Pancreas (tissue), 10 donors: ENCODE data around the gene MAPK1. TPM values are rescaled to one million over a fixed set of nuclear protein-coding genes. Genes with fewer than 3 reads are reported as not detected.
"Not testable (repeated sequence)": the region's sequence is repeated elsewhere in the genome, so short reads cannot be mapped to it uniquely, and the experiment has no call there.

Experiments
- ATAC-seq, 4 donors: fragments of 200-7000 bp; cut with Tn5 transposase; one replicate each; pipeline versions ENCODE4 v1.8.0 to v1.9.1; 2020; ENCODE audit warnings: mild to moderate bottlenecking in 4 of 4, moderate library complexity in 4 of 4
- DNase-seq, 6 donors: peaks; one replicate each; pipeline ENCODE4 v3.0.0-alpha.2; 2020
- FAIRE-seq: peaks from 2 replicates; lab custom pipeline; 2012; peaks lifted over from hg19 to GRCh38; lab: Jason Lieb, UNC
- H3K27ac ChIP-seq, 4 donors: fragments of 200-600 bp; sonication (generic); 1 replicate in 3 of 4; 2 replicates in 1 of 4; pipeline versions ENCODE4 v1.5.0 to v1.8.0; 2020
- H3K27me3 ChIP-seq, 4 donors: fragments of 200-600 bp; one replicate each; pipeline ENCODE4 v1.8.0; 2021
- H3K36me3 ChIP-seq, 3 donors: fragments of 200-600 bp; sonication (generic) in 1 of 3; one replicate each; pipeline versions ENCODE4 v1.5.0 to v1.8.0; 2020 to 2021
- H3K4me1 ChIP-seq, 3 donors: fragments of 200-600 bp; one replicate each; pipeline ENCODE4 v1.8.0; 2021
- H3K4me3 ChIP-seq, 4 donors: fragments of 200-600 bp; sonication (generic) in 2 of 4; one replicate each; pipeline versions ENCODE4 v1.5.0 to v1.8.0; 2020 to 2021
- H3K9me3 ChIP-seq, 4 donors: fragments of 200-600 bp; one replicate each; pipeline ENCODE4 v1.8.0; 2021
- WGBS, 2 donors: extraction: QIAGEN DNeasy Blood & Tissue Kit; methylation state at CpG; one replicate each; pipeline ENCODE4 v1.1.7; 2013; 5-methylcytosine and 5-hydroxymethylcytosine counted together
- intact Hi-C, 3 donors: fragments of 100-400 bp; cut with DNase I; formaldehyde crosslinking; loops; one replicate each; pipeline versions ENCODE4 v1.11.1 to v1.14.2; 2022
- polyA plus RNA-seq, 2 donors: library from polyadenylated mRNA; stranded (reverse); fragments of 200-250 nt; gene quantifications; one replicate each; pipeline ENCODE4 v1.2.3, GENCODE V29; 2013
- total RNA-seq, 6 donors: library from RNA; stranded (reverse); fragmentation: NEBNext Ultra II Directional in 4 of 6; extraction: Animal tissue kit (Norgen Biotek cat#: 25700) in 4 of 6; gene quantifications; one replicate each; pipeline versions ENCODE4 v1.2.1 to v1.2.4, GENCODE V29; 2021 to 2023
- TF ChIP-seq, protein P1 (sequence below), 4 donors: fragments of 200-600 bp; sonication (generic) in 3 of 4; IDR thresholded peaks; one replicate each; pipeline versions ENCODE4 v1.5.0 to v1.8.0; 2021; ENCODE audit warnings: antibody characterized with exemption in 4 of 4
- donor health status: healthy with polysubstance abuse.
- donor health status: DM: no; HTN: no; CAD: no; lungs with moderate emphysema.
- donor health status: DM: no; HTN: no; CAD: no.
- donor health status: control.
- donor health status: control.
- donor health status: Bipolar disorder and iron deficiency.
- donor health status: DM: yes; HTN: yes; CAD: no.
- donor health status: DM: no; HTN: no; CAD: no.
- donor health status: DM: no; HTN: no; CAD: no.
- donor health status: DM: yes; HTN: yes; CAD: no.

The MAPK1 gene
- total and polyA plus RNA-seq, 8 donors: 7.0 to 85.7 (median 66.4) TPM

- 89 to 94% methylated on average over 2 of the region's 2 CpGs for WGBS, 2 donors
- Histone ChIP-seq H3K9me3 (no peaks in the 10 kb centered on the region), H3K36me3 (no peaks in the 10 kb centered on the region), H3K4me1 (peaks cover 0 to 27% (median 13%) of the 10 kb centered on the region in 3 donors), H3K4me3 (no peak overlapping the region), H3K27me3 (no peaks in the 10 kb centered on the region), H3K27ac (no peak overlapping the region)
- DNase-seq: no peak
- FAIRE-seq: no peak
- intact Hi-C loops: no loop called here
- TF ChIP-seq, protein P1, sequence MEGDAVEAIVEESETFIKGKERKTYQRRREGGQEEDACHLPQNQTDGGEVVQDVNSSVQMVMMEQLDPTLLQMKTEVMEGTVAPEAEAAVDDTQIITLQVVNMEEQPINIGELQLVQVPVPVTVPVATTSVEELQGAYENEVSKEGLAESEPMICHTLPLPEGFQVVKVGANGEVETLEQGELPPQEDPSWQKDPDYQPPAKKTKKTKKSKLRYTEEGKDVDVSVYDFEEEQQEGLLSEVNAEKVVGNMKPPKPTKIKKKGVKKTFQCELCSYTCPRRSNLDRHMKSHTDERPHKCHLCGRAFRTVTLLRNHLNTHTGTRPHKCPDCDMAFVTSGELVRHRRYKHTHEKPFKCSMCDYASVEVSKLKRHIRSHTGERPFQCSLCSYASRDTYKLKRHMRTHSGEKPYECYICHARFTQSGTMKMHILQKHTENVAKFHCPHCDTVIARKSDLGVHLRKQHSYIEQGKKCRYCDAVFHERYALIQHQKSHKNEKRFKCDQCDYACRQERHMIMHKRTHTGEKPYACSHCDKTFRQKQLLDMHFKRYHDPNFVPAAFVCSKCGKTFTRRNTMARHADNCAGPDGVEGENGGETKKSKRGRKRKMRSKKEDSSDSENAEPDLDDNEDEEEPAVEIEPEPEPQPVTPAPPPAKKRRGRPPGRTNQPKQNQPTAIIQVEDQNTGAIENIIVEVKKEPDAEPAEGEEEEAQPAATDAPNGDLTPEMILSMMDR (IDR thresholded peaks at IDR 0.05): no peak
- no peak for ATAC-seq
These were observed 48.2 kb downstream of the MAPK1 start for GRCh38 chr22:21819183-21819770.

DNA sequence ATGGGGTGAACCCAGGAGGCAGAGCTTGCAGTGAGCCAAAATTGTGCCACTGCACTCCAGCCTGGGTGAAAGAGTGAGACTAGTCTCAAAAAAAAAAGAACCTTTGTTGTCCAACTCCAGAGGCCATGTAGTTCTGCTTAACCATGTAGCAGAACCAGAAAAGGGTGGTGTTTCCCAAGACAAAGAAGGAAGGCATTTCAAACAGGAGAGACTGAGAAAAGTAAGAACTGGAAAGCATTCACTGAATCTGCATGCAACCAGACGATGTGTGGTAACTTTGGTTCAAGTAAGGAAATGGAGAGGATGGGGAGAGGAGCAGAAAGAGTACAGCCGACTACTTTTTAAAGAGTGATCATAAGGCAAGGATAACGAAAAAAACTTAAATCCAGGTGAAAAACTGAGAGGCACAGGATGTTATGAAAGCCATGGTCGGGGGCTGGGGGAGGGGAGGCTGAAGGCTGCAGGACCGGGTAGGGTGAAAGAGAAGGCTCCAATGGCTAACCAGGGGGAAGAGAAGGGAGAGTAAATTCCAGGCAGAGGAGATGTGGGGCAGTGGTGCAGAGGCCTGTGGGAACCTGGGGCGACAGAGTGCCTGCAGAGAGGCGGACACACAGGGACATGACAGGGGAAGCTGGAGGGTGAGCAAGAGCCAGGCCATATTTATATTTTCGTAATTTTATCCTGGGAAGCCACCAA, 48.8 kb downstream of the MAPK1 start:
- ATAC-seq (no peak), FAIRE-seq (no peak), DNase-seq (no peak)
- H3K9me3 ChIP-seq: no peaks in the 10 kb centered on the region
- no peak overlapping the region for H3K27ac ChIP-seq
- intact Hi-C loops: no loop called here
- 83 to 91% methylated on average over 8 of the region's 8 CpGs for WGBS, 2 donors
- no peak overlapping the region for H3K4me3 ChIP-seq
- H3K36me3 ChIP-seq: no peaks in the 10 kb centered on the region
- H3K4me1 ChIP-seq: peaks cover 0 to 21% (median 13%) of the 10 kb centered on the region in 3 donors
- no peaks in the 10 kb centered on the region for H3K27me3 ChIP-seq
- TF ChIP-seq, protein P1 (IDR thresholded peaks at IDR 0.05): no peak

DNA sequence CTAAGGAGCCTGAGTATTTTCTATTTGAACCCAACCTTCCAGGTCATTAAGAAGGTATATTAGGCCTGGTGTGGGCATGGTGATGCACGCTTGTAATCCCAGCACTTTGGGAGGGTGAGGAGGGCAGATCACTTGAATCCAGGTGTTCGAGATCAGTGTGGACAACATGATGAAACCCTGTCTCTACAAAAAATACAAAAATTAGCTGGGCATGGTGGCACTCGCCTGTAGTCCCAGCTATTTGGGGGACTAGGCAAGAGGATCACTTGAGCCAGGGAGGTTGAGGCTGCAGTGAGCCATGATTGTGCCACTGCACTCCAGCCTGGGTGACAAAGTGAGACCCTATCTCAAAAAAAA, 50.0 kb downstream of the MAPK1 start:
- H3K4me1 ChIP-seq: peaks cover 0 to 16% (median 13%) of the 10 kb centered on the region in 3 donors
- H3K9me3 ChIP-seq, H3K36me3 ChIP-seq, ATAC-seq, FAIRE-seq, H3K27me3 ChIP-seq, DNase-seq, intact Hi-C loops, H3K4me3 ChIP-seq: not testable (repeated sequence)
- WGBS, 2 donors: 91 to 95% methylated on average over 3 of the region's 3 CpGs
- H3K27ac ChIP-seq: peak overlapping the region in 3 of 4 donors; percentile 5 to 84 (median 79)

DNA sequence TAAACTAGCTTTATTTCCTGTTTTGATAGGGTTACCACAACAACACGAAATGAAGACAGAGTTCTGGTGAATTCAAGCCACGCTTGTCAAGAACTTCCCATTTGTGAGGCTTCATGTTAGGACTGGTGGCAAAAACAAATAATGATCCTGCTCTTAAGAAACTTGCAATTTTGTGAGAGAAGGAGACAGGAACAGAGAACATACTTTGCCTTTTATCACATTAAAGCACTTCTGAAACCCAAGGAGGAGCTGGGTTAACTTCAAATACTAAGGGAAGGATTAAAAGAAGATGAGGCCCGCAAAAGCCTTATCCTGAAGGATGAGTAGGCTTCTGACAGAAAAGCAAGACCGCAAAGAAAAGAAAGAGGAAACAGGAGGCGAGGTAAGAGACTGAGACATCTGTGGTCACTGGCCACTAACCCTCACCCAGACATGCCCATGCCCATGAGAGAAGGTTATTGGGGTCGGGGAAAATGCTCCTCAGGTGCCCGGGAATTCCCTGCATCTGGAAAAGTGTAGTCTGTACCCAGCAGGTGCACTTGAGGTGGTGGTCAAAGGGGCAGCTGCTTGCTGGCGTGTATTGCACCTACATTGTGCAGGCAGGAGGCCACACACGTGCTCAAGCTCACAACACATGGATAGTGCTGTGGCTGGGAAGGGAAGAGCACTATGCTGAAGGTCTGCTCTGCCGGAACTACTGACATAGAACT, 50.5 kb downstream of the MAPK1 start:
- TF ChIP-seq, protein P1 (IDR thresholded peaks at IDR 0.05): no peak
- H3K27me3 ChIP-seq: no peaks in the 10 kb centered on the region
- WGBS, 2 donors: 60 to 61% methylated on average over 10 of the region's 10 CpGs
- H3K4me1 ChIP-seq: peaks cover 0 to 16% (median 13%) of the 10 kb centered on the region in 3 donors
- H3K9me3 ChIP-seq: no peaks in the 10 kb centered on the region
- DNase-seq (peak in 2 of 6 donors; percentile 16 to 29), FAIRE-seq (no peak), ATAC-seq (peak; percentile 91 to 94 (median 92))
- H3K4me3 ChIP-seq: no peak overlapping the region
- intact Hi-C loops: no loop called here
- no peaks in the 10 kb centered on the region for H3K36me3 ChIP-seq
- H3K27ac ChIP-seq: peak overlapping the region; percentile 5 to 84 (median 73)

DNA sequence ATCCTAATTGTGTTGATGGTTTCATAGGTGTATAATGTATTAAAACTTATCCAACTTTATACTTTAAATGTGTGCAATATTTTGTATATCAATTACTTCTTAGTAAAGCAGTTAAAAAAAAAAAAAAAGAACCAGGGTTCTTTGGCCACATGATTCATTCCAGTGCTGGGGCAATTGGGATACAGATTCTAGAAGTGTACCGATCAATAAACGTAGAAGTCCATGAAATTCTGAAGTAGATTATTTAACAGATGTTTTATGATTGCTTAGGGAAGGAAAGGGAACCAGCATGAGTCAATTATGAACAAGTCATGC, 51.0 kb downstream of the MAPK1 start:
- Histone ChIP-seq H3K4me1 (peaks cover 0 to 16% (median 13%) of the 10 kb centered on the region in 3 donors), H3K4me3 (no peak overlapping the region), H3K27me3 (no peaks in the 10 kb centered on the region), H3K27ac (peak overlapping the region; percentile 5 to 84 (median 73)), H3K36me3 (no peaks in the 10 kb centered on the region), H3K9me3 (no peaks in the 10 kb centered on the region)
- 8 to 14% methylated on average over 2 of the region's 2 CpGs for WGBS, 2 donors
- TF ChIP-seq, protein P1 (IDR thresholded peaks at IDR 0.05): no peak
- FAIRE-seq (peak; percentile 88), DNase-seq (no peak), ATAC-seq (no peak)
- intact Hi-C loops: no loop called here
